Stromal cell of bone marrow (primary cell): ENCODE results near the gene SVEP1.

ENCODE experiments used
- DNase-seq: peaks from one replicate; pipeline ENCODE4 v3.0.0-alpha.2; 2012; ENCODE audit warnings: low read depth

The SVEP1 gene

GRCh38 chr9:110521206-110521605, 58.3 kb downstream of the SVEP1 start:
- no peak for DNase-seq

- DNase-seq = peak; percentile 75
Measured at GRCh38 chr9:110520120-110520701, 59.3 kb downstream of the SVEP1 start.

GRCh38 chr9:110517483-110517882, 62.1 kb downstream of the SVEP1 start:
- no peak for DNase-seq

- no peak for DNase-seq
Measured at GRCh38 chr9:110514897-110515296, 64.6 kb downstream of the SVEP1 start.

GRCh38 chr9:110512817-110513216, 66.7 kb downstream of the SVEP1 start:
- DNase-seq = no peak

GRCh38 chr9:110509792-110510191, 69.7 kb downstream of the SVEP1 start:
- DNase-seq = no peak

GRCh38 chr9:110502842-110503241, 76.7 kb downstream of the SVEP1 start:
- DNase-seq = no peak

GRCh38 chr9:110499608-110500007, 79.9 kb downstream of the SVEP1 start:
- no peak for DNase-seq

- DNase-seq = no peak
Measured at GRCh38 chr9:110487196-110487595, 92.3 kb downstream of the SVEP1 start.

GRCh38 chr9:110486218-110486617, 93.3 kb downstream of the SVEP1 start:
- DNase-seq = no peak

- DNase-seq = no peak
Measured at GRCh38 chr9:110479481-110479880, 100.1 kb downstream of the SVEP1 start.

- DNase-seq = no peak
Measured at GRCh38 chr9:110476251-110476650, 103.3 kb downstream of the SVEP1 start.

GRCh38 chr9:110472111-110472510, 107.4 kb downstream of the SVEP1 start:
- no peak for DNase-seq

- DNase-seq = no peak
Measured at GRCh38 chr9:110468950-110469349, 110.6 kb downstream of the SVEP1 start.

GRCh38 chr9:110465190-110465589, 114.4 kb downstream of the SVEP1 start:
- no peak for DNase-seq

GRCh38 chr9:110464321-110464720, 115.2 kb downstream of the SVEP1 start:
- DNase-seq = no peak

- DNase-seq = no peak
Measured at GRCh38 chr9:110463499-110463898, 116.0 kb downstream of the SVEP1 start.

GRCh38 chr9:110457245-110457644, 122.3 kb downstream of the SVEP1 start:
- DNase-seq = no peak

GRCh38 chr9:110456681-110457080, 122.9 kb downstream of the SVEP1 start:
- DNase-seq = no peak

GRCh38 chr9:110455860-110456259, 123.7 kb downstream of the SVEP1 start:
- DNase-seq = no peak

- DNase-seq = no peak
Measured at GRCh38 chr9:110452227-110452801, 127.2 kb downstream of the SVEP1 start.

- DNase-seq = no peak
Measured at GRCh38 chr9:110451726-110452125, 127.8 kb downstream of the SVEP1 start.

- no peak for DNase-seq
Measured at GRCh38 chr9:110447476-110447875, 132.1 kb downstream of the SVEP1 start.

- no peak for DNase-seq
Measured at GRCh38 chr9:110446171-110446570, 133.4 kb downstream of the SVEP1 start.
